ENCODE measurements around the gene IL36B.

DNA sequence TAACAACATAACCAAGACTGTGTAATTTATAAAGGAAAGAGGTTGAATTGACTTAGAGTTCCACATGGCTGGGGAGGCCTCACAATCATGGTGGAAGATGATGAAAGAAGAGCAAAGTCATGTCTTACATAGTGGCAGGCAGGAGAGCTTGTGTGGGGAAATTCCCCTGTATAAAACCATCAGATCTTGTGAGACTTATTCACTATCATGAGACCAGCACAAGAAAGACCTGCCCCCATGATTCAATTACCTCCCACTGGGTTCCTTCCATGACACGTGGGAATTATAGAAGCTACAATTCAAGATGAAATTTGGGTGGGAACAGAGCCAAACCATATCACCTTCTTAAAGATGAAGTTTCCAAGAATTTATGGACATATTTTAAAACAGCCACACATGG is 3.9 kb upstream of the IL36B start:
- no peak for TF ChIP-seq GATA2 (IDR thresholded peaks at IDR 0.05; ENCODE audit: low read depth, low read length)
- no peak for TF ChIP-seq GATA3 (IDR thresholded peaks at IDR 0.05; ENCODE audit: low read depth, low read length)
